HG02642 (cell line): ENCODE data around the gene ZNF664.

Experiments
- ATAC-seq: cut with Tn5 transposase; IDR thresholded peaks from one replicate; pipeline ENCODE4 v1.9.1; 2021; ENCODE audit warnings: mild to moderate bottlenecking; ENCODE audit not compliant: unreplicated experiment, poor library complexity

The ZNF664 gene

DNA sequence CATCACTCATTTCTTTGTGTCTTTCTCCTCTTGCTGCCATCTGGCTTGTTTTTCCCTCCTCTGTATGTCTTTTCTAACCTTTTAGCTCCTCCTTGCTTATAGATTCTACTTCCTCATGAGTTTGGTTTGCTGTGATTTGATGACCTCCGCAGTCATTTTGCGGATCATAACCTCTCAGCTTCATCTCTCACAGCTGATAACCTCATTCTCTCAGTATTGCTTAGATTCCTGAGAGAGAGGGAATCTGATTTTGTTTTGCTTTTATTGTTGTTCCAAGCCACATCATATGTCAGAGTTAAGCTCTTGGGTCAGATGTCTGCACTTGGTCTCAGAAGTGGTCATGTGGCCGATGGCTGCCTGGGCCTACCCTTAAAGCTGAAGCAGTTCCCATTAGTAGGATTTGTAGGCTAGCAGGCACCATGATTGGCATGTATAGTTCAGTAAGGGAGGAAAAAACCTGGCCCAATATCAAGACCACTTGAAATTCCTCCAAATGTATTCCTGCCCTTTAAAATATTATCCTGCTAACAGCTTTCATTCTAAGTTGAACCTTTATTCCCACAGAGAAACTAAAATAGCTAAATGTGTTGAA is 13.5 kb downstream of the ZNF664 start:
- no peak for ATAC-seq

DNA sequence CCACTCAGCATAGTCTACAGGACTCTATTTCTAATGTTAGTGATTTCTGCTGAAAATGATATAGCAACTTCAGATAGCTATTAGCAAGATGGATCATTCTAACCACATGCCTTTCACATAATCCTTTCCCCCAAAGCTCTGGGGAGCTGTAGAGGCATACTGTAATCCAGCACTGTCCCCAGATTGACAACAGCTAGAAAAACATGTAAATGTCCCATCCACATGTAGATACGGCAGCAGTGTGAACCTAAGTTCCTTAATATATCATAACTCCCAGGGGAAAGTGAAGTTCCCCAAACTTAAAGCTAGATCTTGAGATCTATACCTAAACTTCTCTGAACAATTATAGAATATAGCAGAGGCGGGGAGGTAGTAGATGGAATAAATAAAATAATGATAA is 14.0 kb downstream of the ZNF664 start:
- no peak for ATAC-seq

- ATAC-seq, result no peak
Measured at GRCh38 chr12:123989168-123989567, 16.2 kb downstream of the ZNF664 start.

- no peak for ATAC-seq
Measured at GRCh38 chr12:123989753-123990152, 16.7 kb downstream of the ZNF664 start.

DNA sequence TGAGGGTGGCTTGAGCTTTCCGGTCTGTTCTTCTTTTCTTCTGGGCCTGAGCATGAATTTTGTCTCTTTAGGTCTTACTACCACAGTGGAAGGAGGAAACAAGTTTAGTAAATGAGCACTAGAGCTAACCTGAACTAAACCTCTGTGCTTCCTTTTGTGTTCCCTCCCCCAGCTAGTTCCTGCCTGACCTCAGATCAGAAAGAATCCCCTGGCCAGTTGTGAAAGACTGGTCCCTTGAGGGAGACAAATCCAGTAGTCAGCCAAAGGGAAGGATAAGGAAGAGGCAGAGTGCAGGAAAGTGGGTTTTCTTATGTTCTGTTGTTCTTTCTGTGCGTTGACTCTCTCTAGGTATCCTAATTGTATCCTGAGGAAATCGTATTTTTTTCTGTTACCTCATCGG is 17.5 kb downstream of the ZNF664 start:
- ATAC-seq, result no peak

DNA sequence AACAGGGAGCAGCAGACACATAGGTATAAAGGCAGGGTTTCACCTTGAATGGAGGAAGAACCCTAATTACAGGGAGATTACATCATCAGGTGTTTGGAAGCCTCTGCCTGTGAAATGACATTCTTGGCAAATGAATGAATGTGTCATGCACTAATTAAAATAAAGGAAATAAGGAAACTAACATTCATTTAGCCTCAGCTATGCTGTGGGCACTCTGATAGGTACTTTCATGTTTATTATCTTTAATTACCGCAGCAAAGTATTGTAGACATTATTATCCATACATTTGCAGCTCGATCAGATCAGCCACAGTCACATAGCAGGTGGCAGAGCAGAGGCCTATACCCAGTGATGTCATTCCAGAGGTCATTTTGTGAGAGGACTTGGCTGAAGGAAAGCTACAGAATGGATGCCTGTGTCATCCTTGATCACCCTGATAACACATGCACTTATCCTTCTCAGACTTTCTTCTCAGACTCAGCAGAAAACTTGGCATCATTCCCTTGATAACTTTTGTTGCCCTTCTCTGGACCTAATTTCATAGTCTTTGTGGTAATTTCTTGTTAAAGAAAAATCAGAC is 18.4 kb downstream of the ZNF664 start:
- no peak for ATAC-seq

GRCh38 chr12:123992118-123992825 is 19.3 kb downstream of the ZNF664 start:
- no peak for ATAC-seq

GRCh38 chr12:123995023-123995748 is 22.2 kb downstream of the ZNF664 start:
- no peak for ATAC-seq

GRCh38 chr12:123996581-123996980 is 23.6 kb downstream of the ZNF664 start:
- no peak for ATAC-seq

- ATAC-seq, result no peak
Measured at GRCh38 chr12:123997033-123997822, 24.2 kb downstream of the ZNF664 start.

GRCh38 chr12:123997908-123998307 is 24.9 kb downstream of the ZNF664 start:
- ATAC-seq, result no peak

DNA sequence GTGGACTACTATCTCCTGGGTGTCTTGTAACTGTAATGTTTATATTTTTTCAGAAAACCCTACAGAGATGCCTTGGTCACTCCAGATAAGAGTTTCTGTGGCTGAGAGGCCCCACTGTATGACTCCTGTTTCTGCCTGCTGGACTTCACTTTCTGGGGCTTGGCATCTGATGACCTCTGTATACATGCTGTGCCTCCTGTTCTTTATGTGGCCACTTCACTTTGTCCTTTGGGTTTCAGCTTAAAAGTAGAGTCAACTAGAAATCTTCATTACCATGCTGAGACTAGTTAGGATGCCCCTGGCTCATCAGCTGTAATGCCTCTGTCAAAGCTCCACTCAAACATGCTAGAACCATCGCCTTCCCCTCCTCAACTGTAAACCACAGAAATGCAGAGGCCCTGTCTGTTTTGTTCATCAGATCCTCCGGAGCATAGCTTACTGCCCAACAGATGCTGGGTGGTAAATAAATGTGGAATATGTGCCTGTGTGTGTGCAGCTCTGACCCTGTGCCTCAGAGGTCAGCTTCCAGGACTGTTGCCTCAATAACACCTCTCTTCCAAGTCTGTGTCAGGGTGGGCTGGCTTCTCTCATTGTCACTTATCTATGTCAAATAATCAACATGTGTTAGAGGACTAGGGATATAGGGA is 25.5 kb downstream of the ZNF664 start:
- no peak for ATAC-seq

- no peak for ATAC-seq
Measured at GRCh38 chr12:123998991-123999359, 26.0 kb downstream of the ZNF664 start.

GRCh38 chr12:124000111-124000510 is 27.1 kb downstream of the ZNF664 start:
- no peak for ATAC-seq

- ATAC-seq, result no peak
Measured at GRCh38 chr12:124001343-124001742, 28.3 kb downstream of the ZNF664 start.

- ATAC-seq, result no peak
Measured at GRCh38 chr12:124002021-124002644, 29.1 kb downstream of the ZNF664 start.

- ATAC-seq, result no peak
Measured at GRCh38 chr12:124002654-124003053, 29.6 kb downstream of the ZNF664 start.

GRCh38 chr12:124004233-124004875 is 31.3 kb downstream of the ZNF664 start:
- no peak for ATAC-seq
